Measurements from ENCODE around the gene RADIL. TPM values are rescaled to one million over a fixed set of nuclear protein-coding genes. Genes with fewer than 3 reads are reported as not detected.
A peak's percentile ranks its signal among the peaks of the same experiment; 100 is the strongest.

Gene RADIL
- total and polyA plus RNA-seq, 8 donors = 1.2 to 21.6 (median 3.0) TPM; not detected in 1

DNA sequence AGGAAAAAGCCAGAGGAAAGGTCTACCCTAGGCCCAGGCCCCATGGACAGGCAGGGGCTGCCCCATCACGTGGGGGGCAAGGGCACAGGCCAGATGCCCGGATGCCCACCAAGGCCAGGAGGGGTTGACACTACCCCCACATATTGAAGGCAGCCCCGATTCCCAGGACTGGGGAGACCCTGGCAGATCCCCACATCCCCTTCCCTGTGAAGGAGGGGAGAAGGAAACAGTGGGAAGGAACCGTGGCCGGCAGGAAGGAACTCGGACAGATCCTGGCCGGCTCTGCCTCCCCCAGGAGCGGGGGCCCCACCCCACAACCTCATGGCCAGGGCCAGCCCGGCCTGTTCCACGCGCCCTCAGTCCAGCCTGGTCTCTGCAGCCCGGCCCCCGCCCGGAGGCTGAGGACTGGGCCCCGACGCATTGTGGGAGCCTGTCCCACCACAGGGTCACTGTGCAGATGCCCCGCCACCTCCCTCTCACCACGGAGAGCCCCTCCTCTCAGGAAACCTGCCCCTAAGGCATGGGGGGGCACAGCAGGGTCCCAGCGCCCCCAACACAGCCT lies 63.0 kb downstream of the RADIL start:
- no peaks in the 10 kb centered on the region for H3K4me1 ChIP-seq
- H3K4me3 ChIP-seq = no peak overlapping the region
- TF ChIP-seq POLR2AphosphoS5 (IDR thresholded peaks at IDR 0.05) (no peak), POLR2A (IDR thresholded peaks at IDR 0.05) (no peak), EP300 (IDR thresholded peaks at IDR 0.05) (no peak)
- TF ChIP-seq, protein P1, sequence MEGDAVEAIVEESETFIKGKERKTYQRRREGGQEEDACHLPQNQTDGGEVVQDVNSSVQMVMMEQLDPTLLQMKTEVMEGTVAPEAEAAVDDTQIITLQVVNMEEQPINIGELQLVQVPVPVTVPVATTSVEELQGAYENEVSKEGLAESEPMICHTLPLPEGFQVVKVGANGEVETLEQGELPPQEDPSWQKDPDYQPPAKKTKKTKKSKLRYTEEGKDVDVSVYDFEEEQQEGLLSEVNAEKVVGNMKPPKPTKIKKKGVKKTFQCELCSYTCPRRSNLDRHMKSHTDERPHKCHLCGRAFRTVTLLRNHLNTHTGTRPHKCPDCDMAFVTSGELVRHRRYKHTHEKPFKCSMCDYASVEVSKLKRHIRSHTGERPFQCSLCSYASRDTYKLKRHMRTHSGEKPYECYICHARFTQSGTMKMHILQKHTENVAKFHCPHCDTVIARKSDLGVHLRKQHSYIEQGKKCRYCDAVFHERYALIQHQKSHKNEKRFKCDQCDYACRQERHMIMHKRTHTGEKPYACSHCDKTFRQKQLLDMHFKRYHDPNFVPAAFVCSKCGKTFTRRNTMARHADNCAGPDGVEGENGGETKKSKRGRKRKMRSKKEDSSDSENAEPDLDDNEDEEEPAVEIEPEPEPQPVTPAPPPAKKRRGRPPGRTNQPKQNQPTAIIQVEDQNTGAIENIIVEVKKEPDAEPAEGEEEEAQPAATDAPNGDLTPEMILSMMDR (IDR thresholded peaks at IDR 0.05) = no peak
- no peak overlapping the region for H3K27ac ChIP-seq
- WGBS, 5 donors = 52 to 76% (median 73%) methylated on average over 4 to 19 of the region's 19 CpGs
- no peak for DNase-seq
- H3K36me3 ChIP-seq = no peaks in the 10 kb centered on the region
- H3K27me3 ChIP-seq = peaks cover 0 to 37% (median 1%) of the 10 kb centered on the region in 3 donors
- H3K9me3 ChIP-seq = no peaks in the 10 kb centered on the region
- intact Hi-C loops (cut with DNase I; ENCODE audit: low total_unique reads) = no loop called here

GRCh38 chr7:4819560-4820404 lies 63.7 kb downstream of the RADIL start:
- 59 to 82% (median 66%) methylated on average over 18 to 39 of the region's 39 CpGs for WGBS, 5 donors

GRCh38 chr7:4818000-4818794 lies 65.3 kb downstream of the RADIL start:
- Histone ChIP-seq H3K36me3 (peaks cover 0 to 12% (median 3%) of the 10 kb centered on the region in 4 donors), H3K9me3 (no peaks in the 10 kb centered on the region), H3K27me3 (peaks cover 0 to 47% (median 5%) of the 10 kb centered on the region in 3 donors), H3K27ac (no peak overlapping the region), H3K4me3 (no peak overlapping the region), H3K4me1 (no peaks in the 10 kb centered on the region)
- TF ChIP-seq, protein P1 (IDR thresholded peaks at IDR 0.05) = no peak
- TF ChIP-seq EP300 (IDR thresholded peaks at IDR 0.05) (no peak), POLR2A (IDR thresholded peaks at IDR 0.05) (no peak), POLR2AphosphoS5 (IDR thresholded peaks at IDR 0.05) (no peak)
- 80 to 92% (median 84%) methylated on average over 7 to 32 of the region's 32 CpGs for WGBS, 5 donors
- peak in 1 of 2 donors; percentile 61 for DNase-seq
- intact Hi-C loops (cut with DNase I; ENCODE audit: low total_unique reads) = no loop called here

More at GRCh38 chr7:4819560-4820404, 63.7 kb downstream of the RADIL start:
- peak in 1 of 2 donors; percentile 66 for DNase-seq
- no peaks in the 10 kb centered on the region for H3K9me3 ChIP-seq
- H3K4me1 ChIP-seq = no peaks in the 10 kb centered on the region
- no peak overlapping the region for H3K4me3 ChIP-seq
- peaks cover 0 to 44% (median 5%) of the 10 kb centered on the region in 3 donors for H3K27me3 ChIP-seq
- intact Hi-C loops (cut with DNase I; ENCODE audit: low total_unique reads) = no loop called here
- no peak overlapping the region for H3K27ac ChIP-seq
- H3K36me3 ChIP-seq = peaks cover 0 to 5% (median 2%) of the 10 kb centered on the region in 4 donors
- TF ChIP-seq EP300 (IDR thresholded peaks at IDR 0.05) = no peak
- TF ChIP-seq POLR2AphosphoS5 (IDR thresholded peaks at IDR 0.05) = no peak
- TF ChIP-seq, protein P1 (IDR thresholded peaks at IDR 0.05) = no peak
- TF ChIP-seq POLR2A (IDR thresholded peaks at IDR 0.05) = no peak

All from stomach (tissue), 9 donors.